NCI-H2227 (cell line): ENCODE data around the gene MBP.
A peak's percentile ranks its signal among the peaks of the same experiment; 100 is the strongest.
"Not testable (repeated sequence)": the region's sequence is repeated elsewhere in the genome, so short reads cannot be mapped to it uniquely, and the experiment has no call there.

Experiments used
- DNase-seq: peaks from one replicate; lab custom pipeline; 2025; ENCODE audit not compliant: unreplicated experiment; lab: John Stamatoyannopoulos, UW

Gene MBP

GRCh38 chr18:76977684-76978232 is 154.8 kb downstream of the MBP start:
- DNase-seq, result peak; percentile 28

GRCh38 chr18:76977108-76977621 is 155.4 kb downstream of the MBP start:
- peak; percentile 72 for DNase-seq

- no peak for DNase-seq
Observed at GRCh38 chr18:76975577-76976110, 156.9 kb downstream of the MBP start.

GRCh38 chr18:76974386-76974785 is 158.2 kb downstream of the MBP start:
- no peak for DNase-seq

- DNase-seq, result no peak
Observed at GRCh38 chr18:76973520-76974266, 158.9 kb downstream of the MBP start.

- no peak for DNase-seq
Observed at GRCh38 chr18:76972846-76973519, 159.6 kb downstream of the MBP start.

GRCh38 chr18:76972241-76972640 is 160.3 kb downstream of the MBP start:
- no peak for DNase-seq

- no peak for DNase-seq
Observed at GRCh38 chr18:76970770-76971559, 161.6 kb downstream of the MBP start.

GRCh38 chr18:76967721-76968472 is 164.7 kb downstream of the MBP start:
- DNase-seq, result no peak

GRCh38 chr18:76967299-76967698 is 165.3 kb downstream of the MBP start:
- not testable (repeated sequence) for DNase-seq

- DNase-seq, result not testable (repeated sequence)
Observed at GRCh38 chr18:76965555-76966151, 166.9 kb downstream of the MBP start.

- DNase-seq, result no peak
Observed at GRCh38 chr18:76963936-76964335, 168.6 kb downstream of the MBP start.

- DNase-seq, result no peak
Observed at GRCh38 chr18:76962851-76963250, 169.7 kb downstream of the MBP start.

- no peak for DNase-seq
Observed at GRCh38 chr18:76960528-76961035, 172.0 kb downstream of the MBP start.

- DNase-seq, result no peak
Observed at GRCh38 chr18:76959605-76960004, 173.0 kb downstream of the MBP start.

GRCh38 chr18:76958692-76959341 is 173.8 kb downstream of the MBP start:
- peak; percentile 90 for DNase-seq

- no peak for DNase-seq
Observed at GRCh38 chr18:76957384-76958355, 174.9 kb downstream of the MBP start.

- no peak for DNase-seq
Observed at GRCh38 chr18:76956648-76957047, 175.9 kb downstream of the MBP start.
